Ovary (tissue), 9 donors: ENCODE measurements around the gene INSIG1. TPM values are rescaled to one million over a fixed set of nuclear protein-coding genes. Genes with fewer than 3 reads are reported as not detected.

Experiments
- DNase-seq, 5 donors: peaks; one replicate each; pipeline ENCODE4 v3.0.0-alpha.2; 2019 to 2020
- H3K27ac ChIP-seq, 2 donors: fragments of 200-600 bp; one replicate each; pipeline versions ENCODE4 v1.5.1 to v1.8.0; 2019 to 2022
- H3K27me3 ChIP-seq: fragments of 200-600 bp; one replicate; pipeline ENCODE4 v1.8.0; 2022
- H3K36me3 ChIP-seq: fragments of 200-600 bp; sonication (generic); one replicate; pipeline ENCODE4 v1.5.1; 2019
- H3K4me1 ChIP-seq: one replicate; pipeline ENCODE4 v1.8.1; 2013; ENCODE audit warnings: mild to moderate bottlenecking, moderate library complexity; ENCODE audit not compliant: insufficient read depth
- H3K4me3 ChIP-seq: fragments of 200-600 bp; sonication (generic); one replicate; pipeline ENCODE4 v1.5.1; 2017
- H3K9me3 ChIP-seq, 2 donors: fragments of 200-600 bp in 1 of 2; sonication (generic) in 1 of 2; one replicate each; pipeline versions ENCODE4 v1.5.1 to v1.8.1; 2013 to 2019; ENCODE audit warnings: mild to moderate bottlenecking in 1 of 2, moderate library complexity in 1 of 2
- EP300 ChIP-seq: sonication (generic); formaldehyde crosslinking; IDR thresholded peaks from one replicate; pipeline ENCODE4 v1.6.1; 2017; ENCODE audit warnings: antibody characterized with exemption
- POLR2A ChIP-seq: fragments of 450-650 bp; IDR thresholded peaks from one replicate; pipeline ENCODE4 v1.6.1; 2017; ENCODE audit warnings: antibody characterized with exemption, mild to moderate bottlenecking, moderate library complexity
- WGBS, 3 donors: extraction: QIAGEN DNeasy Blood & Tissue Kit in 1 of 3; methylation state at CpG; one replicate each; pipeline versions ENCODE4 v1.1.5 to v1.1.7; 2013 to 2017; 5-methylcytosine and 5-hydroxymethylcytosine counted together
- intact Hi-C, 4 donors: fragments of 100-400 bp; cut with DNase I; formaldehyde crosslinking; loops; one replicate each; pipeline versions ENCODE4 v1.11.0 to v1.15.1; 2022 to 2023
- polyA plus RNA-seq, 2 donors: library from polyadenylated mRNA; stranded (reverse); fragments of 200-250 nt in 1 of 2; fragments of 350-450 nt in 1 of 2; fragmentation: Illumina TruSeq in 1 of 2; extraction: RNeasy Lipid Tissue Mini Kit (QIAGEN cat#74804) in 1 of 2; gene quantifications; one replicate each; pipeline ENCODE4 v1.2.3, GENCODE V29; 2013 to 2014
- total RNA-seq, 7 donors: library from RNA; depleted of rRNA in 2 of 7; stranded (reverse); fragments of >200 nt in 2 of 7; fragmentation: NEBNext Ultra II Directional in 3 of 7; extraction: Animal tissue kit (Norgen Biotek cat#: 25700) in 3 of 7; gene quantifications; one replicate each; pipeline versions ENCODE4 v1.1.0 to v1.2.4, GENCODE V29; 2016 to 2023
- TF ChIP-seq, protein P1 (sequence below), 3 donors: fragments of 450-650 bp in 2 of 3; fragments of 200-600 bp in 1 of 3; IDR thresholded peaks; one replicate each; pipeline versions ENCODE4 v1.5.1 to v1.8.0; 2016 to 2022; ENCODE audit warnings: antibody characterized with exemption in 3 of 3, mild to moderate bottlenecking in 1 of 3
- donor health status: DM: no; HTN: no; CAD: no; lungs with moderate emphysema.
- donor health status: DM: no; HTN: no; CAD: no.
- donor health status: Bipolar disorder and iron deficiency.
- donor health status: DM: yes; HTN: yes; CAD: no.
- donor health status: DM: no; HTN: no; CAD: no.
- donor health status: DM: yes; HTN: yes; CAD: no.

The INSIG1 gene
- total and polyA plus RNA-seq, 9 donors: 15.0 to 186 (median 30.5) TPM

DNA sequence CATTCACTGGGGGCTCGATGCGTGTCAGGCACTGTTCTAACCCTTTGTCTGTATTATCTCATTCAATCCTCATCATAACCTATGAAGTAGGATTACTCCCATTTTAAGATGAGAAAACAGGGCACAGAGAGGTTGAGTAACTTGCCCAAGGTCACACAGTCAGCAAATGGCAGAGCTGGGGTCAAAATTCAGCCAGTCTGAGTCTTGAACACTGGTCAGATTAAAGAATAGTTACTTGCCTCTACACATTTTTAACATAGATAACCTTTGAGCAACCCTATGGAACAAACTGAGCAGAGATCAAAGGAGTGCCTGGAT is 27.2 kb downstream of the INSIG1 start:
- 88 to 95% (median 93%) methylated on average over 2 of the region's 2 CpGs for WGBS, 3 donors
- TF ChIP-seq, protein P1, sequence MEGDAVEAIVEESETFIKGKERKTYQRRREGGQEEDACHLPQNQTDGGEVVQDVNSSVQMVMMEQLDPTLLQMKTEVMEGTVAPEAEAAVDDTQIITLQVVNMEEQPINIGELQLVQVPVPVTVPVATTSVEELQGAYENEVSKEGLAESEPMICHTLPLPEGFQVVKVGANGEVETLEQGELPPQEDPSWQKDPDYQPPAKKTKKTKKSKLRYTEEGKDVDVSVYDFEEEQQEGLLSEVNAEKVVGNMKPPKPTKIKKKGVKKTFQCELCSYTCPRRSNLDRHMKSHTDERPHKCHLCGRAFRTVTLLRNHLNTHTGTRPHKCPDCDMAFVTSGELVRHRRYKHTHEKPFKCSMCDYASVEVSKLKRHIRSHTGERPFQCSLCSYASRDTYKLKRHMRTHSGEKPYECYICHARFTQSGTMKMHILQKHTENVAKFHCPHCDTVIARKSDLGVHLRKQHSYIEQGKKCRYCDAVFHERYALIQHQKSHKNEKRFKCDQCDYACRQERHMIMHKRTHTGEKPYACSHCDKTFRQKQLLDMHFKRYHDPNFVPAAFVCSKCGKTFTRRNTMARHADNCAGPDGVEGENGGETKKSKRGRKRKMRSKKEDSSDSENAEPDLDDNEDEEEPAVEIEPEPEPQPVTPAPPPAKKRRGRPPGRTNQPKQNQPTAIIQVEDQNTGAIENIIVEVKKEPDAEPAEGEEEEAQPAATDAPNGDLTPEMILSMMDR (IDR thresholded peaks at IDR 0.05): no peak
- TF ChIP-seq POLR2A (no peak), EP300 (no peak)
- no peak overlapping the region for H3K4me3 ChIP-seq
- DNase-seq: no peak
- H3K4me1 ChIP-seq: no peaks in the 10 kb centered on the region
- intact Hi-C loops: no loop called here
- no peaks in the 10 kb centered on the region for H3K9me3 ChIP-seq
- no peaks in the 10 kb centered on the region for H3K36me3 ChIP-seq
- no peak overlapping the region for H3K27ac ChIP-seq
- no peaks in the 10 kb centered on the region for H3K27me3 ChIP-seq

DNA sequence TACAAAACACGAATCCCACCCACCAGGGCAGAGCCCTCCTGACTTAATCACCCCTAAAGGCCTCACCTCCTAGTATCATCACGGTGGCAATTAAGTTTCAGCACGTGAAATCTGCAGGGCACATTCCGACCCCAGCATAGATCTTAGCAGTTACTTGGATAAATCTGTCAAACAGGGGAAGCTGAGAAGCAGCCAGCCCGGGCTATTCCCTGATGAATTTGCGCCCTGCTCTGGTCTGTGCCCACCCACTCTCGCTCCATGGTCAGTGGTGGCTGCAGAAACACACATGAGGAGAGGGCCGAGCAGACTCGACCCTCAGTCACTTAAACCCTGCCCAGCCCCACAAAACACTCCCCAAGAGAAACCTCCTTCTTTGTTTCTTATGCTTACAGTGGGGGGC is 28.7 kb downstream of the INSIG1 start:
- Histone ChIP-seq H3K27me3 (no peaks in the 10 kb centered on the region), H3K4me1 (no peaks in the 10 kb centered on the region), H3K9me3 (no peaks in the 10 kb centered on the region), H3K4me3 (no peak overlapping the region), H3K27ac (no peak overlapping the region), H3K36me3 (no peaks in the 10 kb centered on the region)
- intact Hi-C loops: no loop called here
- TF ChIP-seq, protein P1 (IDR thresholded peaks at IDR 0.05): no peak
- TF ChIP-seq EP300 (no peak), POLR2A (no peak)
- no peak for DNase-seq
- 37 to 43% (median 39%) methylated on average over 9 of the region's 9 CpGs for WGBS, 3 donors

DNA sequence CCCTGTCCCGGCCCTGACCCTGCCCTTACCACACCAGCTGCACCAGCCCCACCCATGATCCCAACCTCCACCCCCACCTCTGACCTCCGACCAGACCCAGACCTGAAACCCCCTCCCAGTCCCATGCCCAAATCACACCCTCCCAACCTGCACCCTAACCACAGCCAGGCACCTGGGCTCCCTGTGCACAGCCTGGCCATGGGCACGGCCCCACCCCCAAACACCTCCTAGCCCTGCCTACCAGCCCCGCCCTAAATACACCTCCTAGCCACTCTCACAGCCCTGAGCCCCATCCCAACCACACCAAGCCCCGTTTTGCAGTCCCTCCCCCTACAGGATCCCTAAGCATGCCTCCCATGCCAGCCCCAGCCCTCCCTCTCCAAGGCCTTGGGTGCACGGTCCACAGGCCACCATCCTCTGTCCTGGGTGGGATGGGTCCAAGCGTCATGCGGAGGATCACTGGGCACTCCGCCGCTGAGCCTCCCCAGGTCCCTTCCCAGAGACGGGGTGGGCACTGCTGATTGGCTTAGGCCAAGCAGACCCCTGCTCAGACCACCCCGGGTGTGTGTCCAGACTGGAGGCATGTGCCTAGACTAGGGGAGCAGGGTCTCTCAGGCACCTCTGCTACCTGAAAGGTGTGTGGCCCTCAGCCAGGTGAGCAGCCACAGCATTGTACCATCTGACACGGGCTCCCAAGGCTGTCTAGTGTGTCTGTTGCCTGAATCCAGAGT is 30.1 kb downstream of the INSIG1 start:
- 72 to 78% (median 75%) methylated on average over 13 of the region's 13 CpGs for WGBS, 3 donors
- Histone ChIP-seq H3K4me1 (no peaks in the 10 kb centered on the region), H3K9me3 (no peaks in the 10 kb centered on the region), H3K36me3 (no peaks in the 10 kb centered on the region), H3K27me3 (no peaks in the 10 kb centered on the region), H3K27ac (no peak overlapping the region), H3K4me3 (no peak overlapping the region)
- intact Hi-C loops: no loop called here
- DNase-seq: no peak
- TF ChIP-seq POLR2A (no peak), EP300 (no peak)
- TF ChIP-seq, protein P1 (IDR thresholded peaks at IDR 0.05): no peak

DNA sequence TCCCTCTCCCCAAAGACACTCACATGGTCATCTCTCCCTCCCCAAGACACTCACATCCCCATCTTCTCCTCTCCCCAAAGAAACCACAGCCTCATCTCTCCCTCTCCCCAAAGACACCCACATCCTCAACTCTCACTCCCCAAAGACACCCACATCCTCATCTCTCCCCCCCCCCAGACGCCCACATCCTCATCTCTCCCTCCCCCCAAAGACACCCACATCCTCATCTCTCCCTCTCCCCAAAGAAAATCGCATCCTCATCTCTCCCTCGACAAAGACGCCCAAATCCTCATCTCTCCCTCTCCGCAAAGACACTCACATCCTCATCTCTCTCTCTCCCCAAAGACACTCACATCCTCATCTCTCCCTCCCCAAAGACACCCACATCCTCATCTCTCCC is 31.5 kb downstream of the INSIG1 start:
- no peak overlapping the region for H3K27ac ChIP-seq
- intact Hi-C loops: no loop called here
- H3K36me3 ChIP-seq: no peaks in the 10 kb centered on the region
- no peaks in the 10 kb centered on the region for H3K27me3 ChIP-seq
- no peaks in the 10 kb centered on the region for H3K9me3 ChIP-seq
- DNase-seq: no peak
- H3K4me3 ChIP-seq: no peak overlapping the region
- TF ChIP-seq, protein P1 (IDR thresholded peaks at IDR 0.05): no peak
- no peak for TF ChIP-seq EP300
- no peak for TF ChIP-seq POLR2A
- WGBS, 3 donors: 0% methylated on average over 1 of the region's 5 CpGs; no CpG with 5 or more reads in 2 of the 3 donors
- no peaks in the 10 kb centered on the region for H3K4me1 ChIP-seq
